Memory B cell (primary cell): ENCODE results near the gene SIPA1.

Experiments used
- ATAC-seq: fragments of 150-1000 bp; cut with Tn5 transposase; 2 replicates; pipeline ENCODE4 v1.10.0; 2021; ENCODE audit warnings: low read depth, mild to moderate bottlenecking, moderate library complexity
- DNase-seq, 2 donors: peaks; one replicate each; pipeline ENCODE4 v3.0.0; 2022; ENCODE audit warnings: low spot score in 2 of 2
- H3K27ac Mint-ChIP-seq: one replicate; pipeline ENCODE4 v1.8.0; 2022; ENCODE audit warnings: mild to moderate bottlenecking, moderate library complexity, mixed read lengths
- H3K27me3 Mint-ChIP-seq: one replicate; pipeline ENCODE4 v1.8.0; 2022; ENCODE audit warnings: mixed read lengths
- H3K36me3 Mint-ChIP-seq: one replicate; pipeline ENCODE4 v1.8.0; 2022; ENCODE audit warnings: mild to moderate bottlenecking, mixed read lengths
- H3K4me1 Mint-ChIP-seq: one replicate; pipeline ENCODE4 v1.8.0; 2022; ENCODE audit warnings: mixed read lengths
- H3K4me3 Mint-ChIP-seq: one replicate; pipeline ENCODE4 v1.8.0; 2022; ENCODE audit warnings: mild to moderate bottlenecking, moderate library complexity, mixed read lengths
- H3K9me3 Mint-ChIP-seq: one replicate; pipeline ENCODE4 v1.8.0; 2022; ENCODE audit warnings: mixed read lengths

The SIPA1 gene

GRCh38 chr11:65598258-65598699 lies 39.6 kb upstream of the SIPA1 start:
- peaks cover 15% of the 10 kb centered on the region for H3K4me1 Mint-ChIP-seq
- no peak for DNase-seq
- no peak overlapping the region for H3K4me3 Mint-ChIP-seq
- no peak overlapping the region for H3K27ac Mint-ChIP-seq
- H3K9me3 Mint-ChIP-seq: no peaks in the 10 kb centered on the region
- peaks cover 8% of the 10 kb centered on the region for H3K36me3 Mint-ChIP-seq
- H3K27me3 Mint-ChIP-seq: no peaks in the 10 kb centered on the region
- ATAC-seq: no peak

GRCh38 chr11:65599216-65599954 lies 38.5 kb upstream of the SIPA1 start:
- DNase-seq: no peak
- peaks cover 11% of the 10 kb centered on the region for H3K36me3 Mint-ChIP-seq
- peaks cover 21% of the 10 kb centered on the region for H3K4me1 Mint-ChIP-seq
- ATAC-seq: no peak
- no peaks in the 10 kb centered on the region for H3K27me3 Mint-ChIP-seq
- H3K4me3 Mint-ChIP-seq: no peak overlapping the region
- H3K9me3 Mint-ChIP-seq: no peaks in the 10 kb centered on the region
- no peak overlapping the region for H3K27ac Mint-ChIP-seq

- no peaks in the 10 kb centered on the region for H3K27me3 Mint-ChIP-seq
- H3K36me3 Mint-ChIP-seq: peaks cover 11% of the 10 kb centered on the region
- H3K4me3 Mint-ChIP-seq: no peak overlapping the region
- H3K9me3 Mint-ChIP-seq: no peaks in the 10 kb centered on the region
- ATAC-seq: no peak
- no peak overlapping the region for H3K27ac Mint-ChIP-seq
- H3K4me1 Mint-ChIP-seq: peaks cover 19% of the 10 kb centered on the region
- DNase-seq: no peak
Measured at GRCh38 chr11:65599955-65600246, 38.0 kb upstream of the SIPA1 start.

GRCh38 chr11:65604258-65604657 lies 33.6 kb upstream of the SIPA1 start:
- Mint-ChIP-seq H3K27me3 (no peaks in the 10 kb centered on the region), H3K4me1 (peaks cover 14% of the 10 kb centered on the region), H3K9me3 (no peaks in the 10 kb centered on the region), H3K4me3 (no peak overlapping the region), H3K36me3 (peaks cover 12% of the 10 kb centered on the region), H3K27ac (no peak overlapping the region)
- DNase-seq (no peak), ATAC-seq (no peak)

- no peak overlapping the region for H3K27ac Mint-ChIP-seq
- no peaks in the 10 kb centered on the region for H3K27me3 Mint-ChIP-seq
- peaks cover 17% of the 10 kb centered on the region for H3K36me3 Mint-ChIP-seq
- DNase-seq (no peak), ATAC-seq (peak; percentile 43)
- H3K9me3 Mint-ChIP-seq: no peaks in the 10 kb centered on the region
- peaks cover 30% of the 10 kb centered on the region for H3K4me1 Mint-ChIP-seq
- no peak overlapping the region for H3K4me3 Mint-ChIP-seq
Measured at GRCh38 chr11:65606876-65607613, 30.9 kb upstream of the SIPA1 start.

GRCh38 chr11:65607614-65608426 lies 30.1 kb upstream of the SIPA1 start:
- Mint-ChIP-seq H3K27ac (no peak overlapping the region), H3K4me1 (peaks cover 34% of the 10 kb centered on the region)
- ATAC-seq: no peak

GRCh38 chr11:65609229-65609628 lies 28.7 kb upstream of the SIPA1 start:
- H3K4me1 Mint-ChIP-seq: peaks cover 31% of the 10 kb centered on the region
- DNase-seq (no peak), ATAC-seq (no peak)
- H3K27ac Mint-ChIP-seq: no peak overlapping the region
- H3K36me3 Mint-ChIP-seq: peaks cover 12% of the 10 kb centered on the region
- no peak overlapping the region for H3K4me3 Mint-ChIP-seq
- no peaks in the 10 kb centered on the region for H3K27me3 Mint-ChIP-seq
- H3K9me3 Mint-ChIP-seq: no peaks in the 10 kb centered on the region

More at GRCh38 chr11:65607614-65608426, 30.1 kb upstream of the SIPA1 start:
- Mint-ChIP-seq H3K4me3 (no peak overlapping the region), H3K9me3 (no peaks in the 10 kb centered on the region), H3K27me3 (no peaks in the 10 kb centered on the region), H3K36me3 (peaks cover 17% of the 10 kb centered on the region)
- no peak for DNase-seq

- DNase-seq: no peak
- no peak for ATAC-seq
- Mint-ChIP-seq H3K27ac (peak overlapping the region; percentile 56), H3K4me1 (peaks cover 31% of the 10 kb centered on the region), H3K36me3 (peaks cover 12% of the 10 kb centered on the region), H3K27me3 (no peaks in the 10 kb centered on the region), H3K4me3 (no peak overlapping the region), H3K9me3 (no peaks in the 10 kb centered on the region)
Measured at GRCh38 chr11:65609665-65610064, 28.2 kb upstream of the SIPA1 start.

- no peaks in the 10 kb centered on the region for H3K9me3 Mint-ChIP-seq
- H3K4me1 Mint-ChIP-seq: peaks cover 31% of the 10 kb centered on the region
- H3K27ac Mint-ChIP-seq: peak overlapping the region; percentile 73
- ATAC-seq (no peak), DNase-seq (no peak)
- H3K36me3 Mint-ChIP-seq: peaks cover 12% of the 10 kb centered on the region
- H3K4me3 Mint-ChIP-seq: no peak overlapping the region
- H3K27me3 Mint-ChIP-seq: no peaks in the 10 kb centered on the region
Measured at GRCh38 chr11:65610404-65610803, 27.5 kb upstream of the SIPA1 start.

GRCh38 chr11:65611028-65611757 lies 26.7 kb upstream of the SIPA1 start:
- peak overlapping the region; percentile 73 for H3K27ac Mint-ChIP-seq
- H3K4me3 Mint-ChIP-seq: peak overlapping the region; percentile 37
- no peaks in the 10 kb centered on the region for H3K9me3 Mint-ChIP-seq
- peaks cover 31% of the 10 kb centered on the region for H3K4me1 Mint-ChIP-seq
- no peak for DNase-seq
- H3K27me3 Mint-ChIP-seq: no peaks in the 10 kb centered on the region
- no peak for ATAC-seq
- peaks cover 10% of the 10 kb centered on the region for H3K36me3 Mint-ChIP-seq

GRCh38 chr11:65611758-65612603 lies 25.9 kb upstream of the SIPA1 start:
- ATAC-seq (no peak), DNase-seq (no peak)
- Mint-ChIP-seq H3K9me3 (no peaks in the 10 kb centered on the region), H3K4me3 (peak overlapping the region; percentile 95), H3K36me3 (peaks cover 13% of the 10 kb centered on the region), H3K4me1 (peaks cover 38% of the 10 kb centered on the region), H3K27me3 (no peaks in the 10 kb centered on the region), H3K27ac (peak overlapping the region; percentile 87)

GRCh38 chr11:65612691-65613090 lies 25.2 kb upstream of the SIPA1 start:
- H3K36me3 Mint-ChIP-seq: peaks cover 11% of the 10 kb centered on the region
- H3K9me3 Mint-ChIP-seq: no peaks in the 10 kb centered on the region
- H3K27ac Mint-ChIP-seq: peak overlapping the region; percentile 87
- H3K4me1 Mint-ChIP-seq: peaks cover 41% of the 10 kb centered on the region
- ATAC-seq (no peak), DNase-seq (no peak)
- H3K27me3 Mint-ChIP-seq: no peaks in the 10 kb centered on the region
- H3K4me3 Mint-ChIP-seq: peak overlapping the region; percentile 95
